HEK293T (cell line): ENCODE measurements around the gene SLC38A9.
"Not testable (repeated sequence)": the region's sequence is repeated elsewhere in the genome, so short reads cannot be mapped to it uniquely, and the experiment has no call there.

Experiments
- CTCF ChIA-PET: fragments of 350-600 bp; formaldehyde crosslinking; extraction: SDS; loops from one replicate; lab custom pipeline; 2021; ENCODE audit warnings: antibody characterized with exemption, inconsistent platforms; lab: Yijun Ruan, JAX
- POLR2A ChIA-PET: fragments of 350-600 bp; formaldehyde crosslinking; extraction: SDS; loops from one replicate; lab custom pipeline; 2020; ENCODE audit warnings: antibody characterized with exemption, inconsistent platforms; lab: Yijun Ruan, JAX
- DNase-seq: peaks from one replicate; pipeline ENCODE4 v3.0.0; 2012; ENCODE audit warnings: mixed read lengths; ENCODE audit errors: extremely low spot score
- ARNT ChIP-seq: fragments of 450-650 bp; IDR thresholded peaks from 2 replicates; pipeline ENCODE4 v1.6.1; 2017; ENCODE audit warnings: mild to moderate bottlenecking
- BHLHE40 ChIP-seq: fragments of 450-650 bp; IDR thresholded peaks from 2 replicates; pipeline ENCODE4 v1.6.1; 2016; ENCODE audit warnings: mild to moderate bottlenecking, moderate library complexity, borderline replicate concordance
- CTBP1 ChIP-seq: fragments of 450-650 bp; IDR thresholded peaks from 2 replicates; pipeline ENCODE4 v1.6.1; 2016; ENCODE audit warnings: borderline replicate concordance
- FOXA1 ChIP-seq: fragments of 450-650 bp; IDR thresholded peaks from 2 replicates; pipeline ENCODE4 v1.6.1; 2016; ENCODE audit warnings: mild to moderate bottlenecking
- FOXK2 ChIP-seq: fragments of 450-650 bp; IDR thresholded peaks from 2 replicates; pipeline ENCODE4 v1.6.1; 2016; ENCODE audit warnings: mild to moderate bottlenecking
- FOXM1 ChIP-seq: fragments of 450-650 bp; IDR thresholded peaks from 2 replicates; pipeline ENCODE4 v1.6.1; 2017; ENCODE audit warnings: mild to moderate bottlenecking, borderline replicate concordance
- HDGF ChIP-seq: fragments of 450-650 bp; IDR thresholded peaks from 2 replicates; pipeline ENCODE4 v1.6.1; 2017; ENCODE audit warnings: antibody characterized with exemption, borderline replicate concordance
- L3MBTL2 ChIP-seq: fragments of 450-650 bp; conservative IDR thresholded peaks from 2 replicates; pipeline ENCODE4 v1.6.1; 2016; ENCODE audit warnings: mild to moderate bottlenecking
- NFRKB ChIP-seq: fragments of 450-650 bp; IDR thresholded peaks from 2 replicates; pipeline ENCODE4 v1.6.1; 2016; ENCODE audit warnings: mild to moderate bottlenecking, moderate library complexity
- SP1 ChIP-seq: fragments of 450-650 bp; IDR thresholded peaks from 2 replicates; pipeline ENCODE4 v1.6.1; 2017
- SUZ12 ChIP-seq: fragments of 450-650 bp; IDR thresholded peaks from 2 replicates; pipeline ENCODE4 v1.6.1; 2016; ENCODE audit warnings: mild to moderate bottlenecking
- TARDBP ChIP-seq: fragments of 450-650 bp; IDR thresholded peaks from 2 replicates; pipeline ENCODE4 v1.6.1; 2016
- TF ChIP-seq, protein P1 (sequence below): fragments of 450-650 bp; IDR thresholded peaks from 2 replicates; pipeline ENCODE4 v1.6.1; 2016

Gene SLC38A9

GRCh38 chr5:55699041-55699688 lies 13.0 kb downstream of the SLC38A9 start:
- POLR2A ChIA-PET, result no interaction called here
- DNase-seq, result no peak
- CTCF ChIA-PET, result no interaction called here
- TF ChIP-seq SUZ12 (no peak), CTBP1 (no peak), BHLHE40 (no peak), L3MBTL2 (no peak), FOXM1 (no peak), SP1 (no peak), FOXA1 (no peak)

DNA sequence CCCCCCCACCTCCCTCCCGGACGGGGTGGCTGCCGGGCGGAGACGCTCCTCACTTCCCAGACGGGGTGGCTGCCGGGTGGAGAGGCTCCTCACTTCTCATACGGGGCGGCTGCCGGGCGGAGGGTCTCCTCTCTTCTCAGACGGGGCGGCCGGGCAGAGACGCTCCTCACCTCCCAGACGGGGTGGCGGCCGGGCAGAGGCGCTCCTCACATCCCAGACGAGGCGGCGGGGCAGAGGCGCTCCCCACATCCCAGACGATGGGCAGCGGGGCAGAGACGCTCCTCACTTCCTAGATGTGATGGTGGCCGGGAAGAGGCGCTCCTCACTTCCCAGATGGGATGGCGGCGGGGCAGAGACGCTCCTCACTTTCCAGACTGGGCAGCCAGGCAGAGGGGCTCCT lies 15.4 kb downstream of the SLC38A9 start:
- POLR2A ChIA-PET, DNase-seq, CTCF ChIA-PET: not testable (repeated sequence)

- ChIA-PET POLR2A (no interaction called here), CTCF (no interaction called here)
- peak; percentile 18 for DNase-seq
- TF ChIP-seq, protein P1, sequence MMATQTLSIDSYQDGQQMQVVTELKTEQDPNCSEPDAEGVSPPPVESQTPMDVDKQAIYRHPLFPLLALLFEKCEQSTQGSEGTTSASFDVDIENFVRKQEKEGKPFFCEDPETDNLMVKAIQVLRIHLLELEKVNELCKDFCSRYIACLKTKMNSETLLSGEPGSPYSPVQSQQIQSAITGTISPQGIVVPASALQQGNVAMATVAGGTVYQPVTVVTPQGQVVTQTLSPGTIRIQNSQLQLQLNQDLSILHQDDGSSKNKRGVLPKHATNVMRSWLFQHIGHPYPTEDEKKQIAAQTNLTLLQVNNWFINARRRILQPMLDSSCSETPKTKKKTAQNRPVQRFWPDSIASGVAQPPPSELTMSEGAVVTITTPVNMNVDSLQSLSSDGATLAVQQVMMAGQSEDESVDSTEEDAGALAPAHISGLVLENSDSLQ, result peak; percentile 74
- TF ChIP-seq NFRKB, result no peak
Observed at GRCh38 chr5:55694152-55694830, 17.8 kb downstream of the SLC38A9 start.

DNA sequence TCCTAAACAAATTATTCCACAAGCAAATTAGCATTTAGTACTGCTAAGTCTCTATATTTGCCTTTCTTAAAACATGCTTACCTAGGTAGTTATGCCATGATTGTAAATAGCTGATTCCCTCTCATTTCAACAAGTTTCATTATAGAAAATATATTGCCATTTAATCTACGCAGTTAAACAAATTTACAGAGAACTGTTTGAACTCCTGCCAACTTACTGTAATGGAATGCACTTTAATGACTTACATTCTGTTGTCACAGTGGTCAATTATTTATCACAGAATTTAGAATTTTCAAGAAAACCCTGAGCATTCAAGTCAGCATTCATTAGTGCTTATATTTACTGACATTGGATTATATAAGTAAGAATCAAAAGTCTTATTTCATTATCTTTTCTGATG lies 19.6 kb downstream of the SLC38A9 start:
- DNase-seq, result no peak
- TF ChIP-seq HDGF (no peak), L3MBTL2 (no peak), NFRKB (no peak), CTBP1 (no peak), FOXK2 (no peak)
- ChIA-PET CTCF (interaction anchor here (0.8 kb wide), 1 partner anchor 21 kb away, joined by 4 read pairs; no protein-coding TSS in a partner anchor), POLR2A (interaction anchor here (1.1 kb wide), 1 partner anchor 385 kb away, joined by 3 read pairs; the partner anchor contains the start of genes DHX29 and MTREX)

DNA sequence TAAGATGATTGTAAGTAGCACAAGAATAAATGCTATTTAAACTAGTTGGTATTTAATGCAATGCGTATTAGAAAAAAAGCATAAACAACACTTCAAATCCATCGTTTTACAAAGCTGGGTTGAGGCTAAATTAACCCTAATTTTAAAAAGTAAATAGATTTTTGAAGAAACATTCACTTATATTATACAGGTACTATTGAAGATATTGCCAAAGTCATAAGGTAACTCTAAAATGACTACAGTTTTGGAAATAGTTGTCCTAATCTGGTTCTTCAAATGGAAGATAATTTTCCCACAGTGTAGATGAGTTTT lies 20.1 kb downstream of the SLC38A9 start:
- CTCF ChIA-PET, result interaction anchor here (0.8 to 1.0 kb wide), 2 partner anchors 17 to 21 kb away, joined by 3 to 4 read pairs; no protein-coding TSS in a partner anchor
- POLR2A ChIA-PET, result interaction anchor here (1.1 kb wide), 1 partner anchor 384 kb away, joined by 3 read pairs; the partner anchor contains the start of genes DHX29 and MTREX
- TF ChIP-seq CTBP1, result no peak
- no peak for TF ChIP-seq TARDBP
- TF ChIP-seq ARNT, result no peak
- no peak for DNase-seq

- ChIA-PET CTCF (interaction anchor here (0.6 to 1.0 kb wide), 3 partner anchors 16 to 384 kb away, joined by 3 to 4 read pairs (median 3); no protein-coding TSS in a partner anchor), POLR2A (interaction anchor here (1.1 kb wide), 1 partner anchor 384 kb away, joined by 3 read pairs; the partner anchor contains the start of genes DHX29 and MTREX)
- DNase-seq, result peak; percentile 17
- TF ChIP-seq L3MBTL2, result no peak
- TF ChIP-seq, protein P1, result peak; percentile 28; the same call in 1 of the 2 replicates
Observed at GRCh38 chr5:55691265-55692105, 20.6 kb downstream of the SLC38A9 start.

DNA sequence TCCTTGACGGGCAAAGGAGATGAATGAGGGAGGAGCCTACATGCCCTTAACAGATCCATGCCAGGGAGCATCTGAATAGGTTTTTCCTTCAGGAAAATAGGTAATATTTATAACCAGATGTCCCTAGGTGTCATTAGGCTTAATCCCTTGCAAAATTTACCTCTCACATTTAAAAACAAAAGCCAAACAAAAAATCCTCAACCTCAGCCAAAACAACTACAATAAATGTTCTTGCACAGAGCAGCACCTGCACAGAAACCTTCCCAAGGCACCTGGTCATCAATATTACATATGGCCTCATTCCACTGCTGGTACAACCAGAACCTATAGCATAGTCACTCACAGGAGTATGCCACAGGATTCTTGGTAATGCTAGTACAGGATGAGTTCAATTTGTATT lies 30.1 kb downstream of the SLC38A9 start:
- TF ChIP-seq HDGF (no peak), SP1 (no peak), NFRKB (no peak), FOXM1 (no peak), BHLHE40 (no peak), FOXK2 (no peak), ARNT (no peak), CTBP1 (no peak)
- TF ChIP-seq, protein P1, result no peak
- DNase-seq, result no peak
- POLR2A ChIA-PET, result no interaction called here
- CTCF ChIA-PET, result no interaction called here
